K562 treated with DMSO at 1 percent for 4 hours (cell line): Measurements from ENCODE around the gene NBEAL2. TPM values are rescaled to one million over a fixed set of nuclear protein-coding genes. Genes with fewer than 3 reads are reported as not detected.

Experiments
- total RNA-seq: library from RNA; unstranded; fragments of 300-600 nt; gene quantifications from 2 replicates; pipeline ENCODE4 v1.2.3, GENCODE V29; 2022; ENCODE audit not compliant: insufficient read depth

NBEAL2 gene
- total RNA-seq, result 69.2 and 98.9 TPM in 2 replicates

DNA sequence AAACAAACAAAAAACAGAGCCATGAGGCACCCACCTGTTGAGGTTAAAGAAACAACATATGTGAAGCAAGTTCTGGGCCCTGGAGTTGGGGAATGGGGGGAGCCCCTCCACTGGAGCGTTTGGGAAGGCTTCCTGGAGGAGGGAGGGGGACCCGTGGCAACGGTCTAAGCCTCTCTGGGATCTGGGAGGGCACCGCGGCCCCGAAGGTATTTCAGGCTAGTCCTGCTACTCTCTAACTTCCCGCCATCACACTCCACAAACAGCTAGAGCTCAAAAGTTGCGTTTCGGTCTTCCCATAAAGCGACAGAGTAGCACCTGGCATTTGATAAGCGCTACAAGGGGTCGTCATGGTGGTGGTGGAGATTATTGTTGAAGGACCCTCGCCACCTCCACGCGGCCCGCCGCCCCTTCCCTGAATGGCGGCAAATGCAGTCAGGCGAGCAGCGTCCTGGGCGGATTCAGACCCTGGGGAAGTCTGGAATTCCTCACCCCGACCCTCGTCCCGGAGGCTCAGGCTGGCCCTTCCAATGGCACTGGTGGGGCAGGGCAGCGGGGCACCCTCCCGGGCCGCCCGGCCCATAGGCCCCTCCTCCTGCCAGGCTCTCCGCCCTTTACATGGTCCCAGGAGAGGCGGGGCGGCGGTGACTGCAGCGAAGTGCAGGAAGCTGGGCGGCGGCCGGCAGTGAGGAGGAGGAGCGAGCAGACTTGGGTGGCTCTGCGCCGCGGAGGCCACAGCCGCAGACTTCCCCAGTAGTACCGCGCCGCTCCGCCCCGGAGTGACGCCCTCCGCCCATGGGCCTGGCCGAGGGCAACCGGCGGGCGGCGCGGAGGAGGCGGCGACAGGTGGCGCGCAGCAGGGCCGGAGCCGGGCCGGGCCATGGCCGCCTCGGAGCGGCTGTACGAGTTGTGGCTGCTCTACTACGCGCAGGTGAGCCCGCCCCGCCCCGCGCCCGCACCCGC is at the start of gene NBEAL2:
TSS of gene NBEAL2 (plus strand) at position 682 of the 960 bp plus-strand sequence. CDS start at position 878, 196 bp downstream.

GRCh38 chr3:46976326-46977190 is 2.9 kb upstream of the NBEAL2 start, which contains the start of gene CCDC12:
TSS of gene CCDC12 (minus strand) at chr3:46976745. CDS start at chr3:46976732, 13 bp downstream.

Other genes starting within 250 kb of the NBEAL2 start
- not detected in 2 replicates for gene MYL3, start 116.2 kb upstream of the NBEAL2 start, total RNA-seq
- gene PTH1R, start 101.9 kb upstream of the NBEAL2 start, total RNA-seq, result not detected in 2 replicates
- gene CCDC12, start 2.9 kb upstream of the NBEAL2 start, total RNA-seq, result 45.6 and 60.8 TPM in 2 replicates
- gene SETD2, start 184.4 kb downstream of the NBEAL2 start, total RNA-seq, result 15.3 and 23.0 TPM in 2 replicates